GM19328 (cell line): Measurements from ENCODE around the gene MKLN1.

Experiments used
- ATAC-seq: cut with Tn5 transposase; IDR thresholded peaks from one replicate; pipeline ENCODE4 v1.9.1; 2021; ENCODE audit warnings: mild to moderate bottlenecking, moderate library complexity; ENCODE audit not compliant: unreplicated experiment

MKLN1 gene

GRCh38 chr7:131346885-131347592, 19.4 kb downstream of the MKLN1 start:
- no peak for ATAC-seq

GRCh38 chr7:131352032-131352431, 24.4 kb downstream of the MKLN1 start:
- no peak for ATAC-seq

- no peak for ATAC-seq
These were observed 26.7 kb downstream of the MKLN1 start for GRCh38 chr7:131354390-131354789.

- ATAC-seq = no peak
These were observed 28.5 kb downstream of the MKLN1 start for GRCh38 chr7:131355917-131356777.

GRCh38 chr7:131357282-131357880, 29.7 kb downstream of the MKLN1 start:
- no peak for ATAC-seq

GRCh38 chr7:131358636-131359035, 31.0 kb downstream of the MKLN1 start:
- no peak for ATAC-seq

GRCh38 chr7:131359136-131359776, 31.6 kb downstream of the MKLN1 start:
- no peak for ATAC-seq

- ATAC-seq = no peak
These were observed 36.0 kb downstream of the MKLN1 start for GRCh38 chr7:131363719-131364118.

- ATAC-seq = no peak
These were observed 37.2 kb downstream of the MKLN1 start for GRCh38 chr7:131364767-131365344.

GRCh38 chr7:131365838-131366237, 38.2 kb downstream of the MKLN1 start:
- no peak for ATAC-seq

- no peak for ATAC-seq
These were observed 41.7 kb downstream of the MKLN1 start for GRCh38 chr7:131369354-131369753.

GRCh38 chr7:131370523-131370968, 42.9 kb downstream of the MKLN1 start:
- ATAC-seq = no peak

- no peak for ATAC-seq
These were observed 43.7 kb downstream of the MKLN1 start for GRCh38 chr7:131371411-131371810.

GRCh38 chr7:131372554-131372953, 44.9 kb downstream of the MKLN1 start:
- ATAC-seq = no peak

GRCh38 chr7:131374821-131375220, 47.1 kb downstream of the MKLN1 start:
- ATAC-seq = no peak

GRCh38 chr7:131381069-131381838, 53.6 kb downstream of the MKLN1 start:
- no peak for ATAC-seq

GRCh38 chr7:131383417-131384285, 56.0 kb downstream of the MKLN1 start:
- no peak for ATAC-seq

- no peak for ATAC-seq
These were observed 56.6 kb downstream of the MKLN1 start for GRCh38 chr7:131384286-131384635.

GRCh38 chr7:131385039-131385605, 57.4 kb downstream of the MKLN1 start:
- no peak for ATAC-seq
